SK-N-SH (cell line): ENCODE results near the gene RNASEH1. TPM values are rescaled to one million over a fixed set of nuclear protein-coding genes. Genes with fewer than 3 reads are reported as not detected.

Experiments used
- CTCF ChIA-PET: fragments of 300-600, 350-600 bp; formaldehyde crosslinking; extraction: SDS; loops from one replicate; lab custom pipeline; 2021; lab: Yijun Ruan, JAX
- POLR2A ChIA-PET: fragments of 350-600 bp; sonication (Branson Sonifier 250); formaldehyde crosslinking; extraction: SDS; loops from one replicate; lab custom pipeline; 2020; ENCODE audit warnings: antibody characterized with exemption, inconsistent platforms; lab: Yijun Ruan, JAX
- DNase-seq: peaks from one replicate; pipeline ENCODE4 v3.0.0; 2012
- H2AFZ ChIP-seq: fragments of 200-600 bp; sonication (generic); 2 replicates; pipeline ENCODE4 v1.8.1; 2016; ENCODE audit warnings: antibody characterized with exemption, mild to moderate bottlenecking, low read depth
- H3F3A ChIP-seq: fragments of 200-600 bp; sonication (generic); replicated peaks from 2 replicates; pipeline ENCODE3; 2016; ENCODE audit warnings: antibody characterized with exemption, mild to moderate bottlenecking; ENCODE audit not compliant: insufficient read depth
- H3K27ac ChIP-seq, 2 experiments: fragments of 200-500 bp in 1 of 2; fragments of 200-600 bp in 1 of 2; sonication (Bioruptor generic) in 1 of 2; sonication (generic), shearing (Covaris generic) in 1 of 2; 2 replicates each; pipeline versions ENCODE4 v1.5.1 to v1.6.1; 2014 to 2016; ENCODE audit warnings: low read depth in 2 of 2, inconsistent platforms in 1 of 2, low read length in 1 of 2, mild to moderate bottlenecking in 1 of 2, mixed read lengths in 1 of 2
- H3K27me3 ChIP-seq: fragments of 200-600 bp; sonication (generic), shearing (Covaris generic); 2 replicates; pipeline ENCODE4 v1.6.1; 2016; ENCODE audit warnings: mixed run types; ENCODE audit not compliant: insufficient read depth
- H3K36me3 ChIP-seq, 2 experiments: fragments of 200-500 bp in 1 of 2; fragments of 200-600 bp in 1 of 2; sonication (Bioruptor generic) in 1 of 2; sonication (generic) in 1 of 2; replicated peaks in 1 of 2; 2 replicates each; pipeline versions ENCODE3 to v1.5.1; 2014 to 2016; ENCODE audit warnings: low read length in 1 of 2, mild to moderate bottlenecking in 1 of 2; ENCODE audit not compliant: insufficient read depth in 2 of 2, control insufficient read depth in 1 of 2
- H3K4me1 ChIP-seq, 2 experiments: fragments of 200-500 bp in 1 of 2; fragments of 200-600 bp in 1 of 2; sonication (Bioruptor generic) in 1 of 2; sonication (generic), shearing (Covaris generic) in 1 of 2; 2 replicates each; pipeline versions ENCODE4 v1.5.1 to v1.6.1; 2014 to 2016; ENCODE audit warnings: low read depth in 1 of 2, low read length in 1 of 2, mixed run types in 1 of 2; ENCODE audit not compliant: insufficient read depth in 2 of 2, control insufficient read depth in 1 of 2
- H3K4me2 ChIP-seq: fragments of 200-600 bp; sonication (generic), shearing (Covaris generic); 2 replicates; pipeline ENCODE4 v1.6.1; 2017; ENCODE audit warnings: mixed run types
- H3K4me3 ChIP-seq, 2 experiments: fragments of 200-500 bp in 1 of 2; fragments of 200-600 bp in 1 of 2; sonication (Bioruptor generic) in 1 of 2; sonication (generic), shearing (Covaris generic) in 1 of 2; 2 replicates each; pipeline versions ENCODE4 v1.5.1 to v1.8.1; 2014 to 2016; ENCODE audit warnings: low read depth in 2 of 2, inconsistent platforms in 1 of 2, low read length in 1 of 2, mild to moderate bottlenecking in 1 of 2, mixed read lengths in 1 of 2, moderate library complexity in 1 of 2
- H3K79me2 ChIP-seq: fragments of 200-600 bp; sonication (generic); 2 replicates; pipeline ENCODE4 v1.8.1; 2017; ENCODE audit warnings: mild to moderate bottlenecking; ENCODE audit not compliant: insufficient read depth
- H3K9ac ChIP-seq: fragments of 200-600 bp; sonication (generic); 2 replicates; pipeline ENCODE4 v1.6.1; 2017; ENCODE audit warnings: mixed run types
- H3K9me2 ChIP-seq: fragments of 200-600 bp; sonication (generic); 2 replicates; pipeline ENCODE4 v1.6.1; 2017; ENCODE audit warnings: mixed run types
- H3K9me3 ChIP-seq: fragments of 200-600 bp; sonication (generic); 2 replicates; pipeline ENCODE4 v1.6.1; 2017; ENCODE audit warnings: mixed run types, mild to moderate bottlenecking, moderate library complexity
- H4K20me1 ChIP-seq: fragments of 200-600 bp; sonication (generic); 2 replicates; pipeline ENCODE4 v1.6.1; 2017; ENCODE audit warnings: mild to moderate bottlenecking, mixed run types; ENCODE audit not compliant: insufficient read depth
- CTCF ChIP-seq: fragments of 200-600 bp; sonication (generic); IDR thresholded peaks from 2 replicates; pipeline ENCODE4 v1.6.1; 2017; ENCODE audit warnings: antibody characterized with exemption, mild to moderate bottlenecking, moderate library complexity
- FOXM1 ChIP-seq: IDR thresholded peaks from 2 replicates; pipeline ENCODE4 v1.4.0; 2012; ENCODE audit warnings: low read depth, mild to moderate bottlenecking
- IRF3 ChIP-seq: fragments of 150-350 bp; IDR thresholded peaks from 2 replicates; pipeline ENCODE4 v1.6.1; 2016; ENCODE audit warnings: mild to moderate bottlenecking, low read depth, low read length
- MEF2A ChIP-seq: IDR thresholded peaks from 2 replicates; pipeline ENCODE4 v1.4.0; 2012; ENCODE audit warnings: low read depth, borderline replicate concordance
- NFIC ChIP-seq: IDR thresholded peaks from 2 replicates; pipeline ENCODE4 v1.4.0; 2012; ENCODE audit warnings: borderline replicate concordance
- REST ChIP-seq: IDR thresholded peaks from 2 replicates; pipeline ENCODE4 v1.6.1; 2012; ENCODE audit warnings: mild to moderate bottlenecking, low read depth, low read length, moderate library complexity
- RFX5 ChIP-seq: IDR thresholded peaks from 2 replicates; pipeline ENCODE4 v1.6.1; 2012; ENCODE audit warnings: mild to moderate bottlenecking, improper control_type of control experiment, low read length
- RXRA ChIP-seq: IDR thresholded peaks from 2 replicates; pipeline ENCODE4 v1.4.0; 2012; ENCODE audit warnings: low read depth, mild to moderate bottlenecking, borderline replicate concordance
- TCF12 ChIP-seq: IDR thresholded peaks from 2 replicates; pipeline ENCODE4 v1.4.0; 2012
- ZBTB33 ChIP-seq: IDR thresholded peaks from 2 replicates; pipeline ENCODE4 v1.4.0; 2012; ENCODE audit warnings: low read depth, borderline replicate concordance
- WGBS: methylation state at CpG from one replicate; pipeline ENCODE4 v1.1.6; 2017; ENCODE audit warnings: low lambda C conversion rate; 5-methylcytosine and 5-hydroxymethylcytosine counted together
- polyA plus RNA-seq, 3 experiments: library from polyadenylated mRNA; depleted of rRNA; stranded (reverse); fragments of >200 nt; gene quantifications; 2 replicates each; pipeline ENCODE4 v1.2.3, GENCODE V29; 2012

RNASEH1 gene
- polyA plus RNA-seq, 1 of the 3 experiments (the other 2 are of a cell fraction) = 34.4 TPM

- H3K9me2 ChIP-seq = no peaks in the 10 kb centered on the region
- 50% methylated on average over 3 of the region's 3 CpGs for WGBS
- peak overlapping the region; percentile 78 to 82 for H3K4me3 ChIP-seq
- H3K79me2 ChIP-seq = peaks cover 30% of the 10 kb centered on the region
- no peaks in the 10 kb centered on the region for H3K9me3 ChIP-seq
- peaks cover 16 to 21% of the 10 kb centered on the region in 2 experiments for H3K36me3 ChIP-seq
- ChIA-PET CTCF (interaction anchor here (2.2 kb wide), 1 partner anchor 133 kb away, joined by 5 read pairs; no protein-coding TSS in a partner anchor), POLR2A (interaction anchor here (0.9 to 2.8 kb wide), 6 partner anchors 13 to 140 kb away, joined by 3 to 19 read pairs (median 3); partner anchors contain the start of genes EIPR1 and RNASEH1)
- H2AFZ ChIP-seq = peak overlapping the region; percentile 60
- H3K4me2 ChIP-seq = peak overlapping the region; percentile 78
- peak overlapping the region; percentile 77 for H3K9ac ChIP-seq
- no peaks in the 10 kb centered on the region for H3K27me3 ChIP-seq
- H3F3A ChIP-seq = peaks cover 4% of the 10 kb centered on the region
- peaks cover 9 to 23% of the 10 kb centered on the region in 2 experiments for H3K4me1 ChIP-seq
- DNase-seq = no peak
- no peak for TF ChIP-seq CTCF
- no peak for TF ChIP-seq RFX5
- TF ChIP-seq NFIC = no peak
- TF ChIP-seq FOXM1 = no peak
- no peak for TF ChIP-seq REST
- no peak for TF ChIP-seq RXRA
- no peak for TF ChIP-seq IRF3
- TF ChIP-seq MEF2A = no peak
- no peak for TF ChIP-seq ZBTB33
- no peak for TF ChIP-seq TCF12
- no peaks in the 10 kb centered on the region for H4K20me1 ChIP-seq
- H3K27ac ChIP-seq = peak overlapping the region; percentile 74 to 96
These were observed 40.1 kb downstream of the RNASEH1 start for GRCh38 chr2:3517948-3518495.
